Stimulated activated CD8-positive, alpha-beta memory T cell treated with anti-CD3 and anti-CD28 coated beads, Interleukin-4, amount 100 ng/mL, for 48 hours (primary cell): Measurements from ENCODE around the gene KRT8.
"Not testable (repeated sequence)": the region's sequence is repeated elsewhere in the genome, so short reads cannot be mapped to it uniquely, and the experiment has no call there.

ENCODE experiments used
- DNase-seq: peaks from one replicate; pipeline ENCODE4 v3.0.0-alpha.2; 2020

The KRT8 gene

GRCh38 chr12:52904509-52905300 is at the start of gene KRT8:
Gene KRT8, minus strand, starts transcription at chr12:52905076. Its CDS starts 95 bp downstream, at chr12:52904981.
- not testable (repeated sequence) for DNase-seq

- no peak for DNase-seq
Observed at GRCh38 chr12:52953181-52953841, 48.4 kb upstream of the KRT8 start.

GRCh38 chr12:52952076-52952801 is 47.4 kb upstream of the KRT8 start:
- no peak for DNase-seq

GRCh38 chr12:52951640-52952039 is 46.8 kb upstream of the KRT8 start:
- no peak for DNase-seq

- no peak for DNase-seq
Observed at GRCh38 chr12:52951126-52951525, 46.2 kb upstream of the KRT8 start.

- no peak for DNase-seq
Observed at GRCh38 chr12:52950553-52950952, 45.7 kb upstream of the KRT8 start.

GRCh38 chr12:52949413-52950331 is 44.8 kb upstream of the KRT8 start:
- DNase-seq = no peak

GRCh38 chr12:52947738-52948423 is 43.0 kb upstream of the KRT8 start:
- DNase-seq = no peak

- no peak for DNase-seq
Observed at GRCh38 chr12:52946797-52947547, 42.1 kb upstream of the KRT8 start.

- no peak for DNase-seq
Observed at GRCh38 chr12:52946334-52946733, 41.5 kb upstream of the KRT8 start.

GRCh38 chr12:52945389-52946232 is 40.7 kb upstream of the KRT8 start:
- DNase-seq = no peak

GRCh38 chr12:52944683-52945388 is 40.0 kb upstream of the KRT8 start:
- no peak for DNase-seq

GRCh38 chr12:52942901-52943181 is 38.0 kb upstream of the KRT8 start:
- DNase-seq = no peak

- no peak for DNase-seq
Observed at GRCh38 chr12:52942066-52942900, 37.4 kb upstream of the KRT8 start.

GRCh38 chr12:52929538-52929937 is 24.7 kb upstream of the KRT8 start:
- DNase-seq = no peak

- no peak for DNase-seq
Observed at GRCh38 chr12:52927964-52928363, 23.1 kb upstream of the KRT8 start.

- no peak for DNase-seq
Observed at GRCh38 chr12:52926596-52927234, 21.8 kb upstream of the KRT8 start.
